Measurements from ENCODE around the gene ZNF468.

DNA sequence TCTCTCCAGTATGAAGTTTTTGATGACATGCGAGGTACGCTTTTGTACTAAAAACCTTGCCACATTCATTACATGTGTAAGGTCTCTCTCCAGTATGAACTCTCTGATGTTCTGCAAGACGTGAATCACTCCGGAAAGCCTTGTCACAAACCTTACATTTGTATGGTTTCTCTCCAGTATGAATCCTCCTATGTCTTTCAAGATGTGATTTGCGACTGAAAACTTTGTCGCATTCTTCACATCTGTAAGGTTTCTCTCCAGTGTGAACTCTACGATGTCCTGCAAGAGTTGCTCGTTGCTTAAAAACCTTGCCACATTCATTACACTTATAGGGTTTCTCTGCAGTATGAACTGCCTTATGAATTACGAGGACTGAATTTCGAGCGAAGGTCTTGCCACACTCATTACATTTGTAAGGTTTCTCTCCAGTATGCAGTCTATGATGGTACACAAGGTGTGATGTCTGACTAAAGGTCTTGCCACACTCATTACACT, 23.5 kb upstream of the ZNF468 start:
- no peak for TF ChIP-seq POLR2A (IDR thresholded peaks at IDR 0.05)
- TF ChIP-seq, protein P1, sequence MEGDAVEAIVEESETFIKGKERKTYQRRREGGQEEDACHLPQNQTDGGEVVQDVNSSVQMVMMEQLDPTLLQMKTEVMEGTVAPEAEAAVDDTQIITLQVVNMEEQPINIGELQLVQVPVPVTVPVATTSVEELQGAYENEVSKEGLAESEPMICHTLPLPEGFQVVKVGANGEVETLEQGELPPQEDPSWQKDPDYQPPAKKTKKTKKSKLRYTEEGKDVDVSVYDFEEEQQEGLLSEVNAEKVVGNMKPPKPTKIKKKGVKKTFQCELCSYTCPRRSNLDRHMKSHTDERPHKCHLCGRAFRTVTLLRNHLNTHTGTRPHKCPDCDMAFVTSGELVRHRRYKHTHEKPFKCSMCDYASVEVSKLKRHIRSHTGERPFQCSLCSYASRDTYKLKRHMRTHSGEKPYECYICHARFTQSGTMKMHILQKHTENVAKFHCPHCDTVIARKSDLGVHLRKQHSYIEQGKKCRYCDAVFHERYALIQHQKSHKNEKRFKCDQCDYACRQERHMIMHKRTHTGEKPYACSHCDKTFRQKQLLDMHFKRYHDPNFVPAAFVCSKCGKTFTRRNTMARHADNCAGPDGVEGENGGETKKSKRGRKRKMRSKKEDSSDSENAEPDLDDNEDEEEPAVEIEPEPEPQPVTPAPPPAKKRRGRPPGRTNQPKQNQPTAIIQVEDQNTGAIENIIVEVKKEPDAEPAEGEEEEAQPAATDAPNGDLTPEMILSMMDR (IDR thresholded peaks at IDR 0.05) = no peak

Data from vagina (tissue), 2 donors.